Activated naive CD8-positive, alpha-beta T cell (primary cell): ENCODE measurements around the gene MAML3.

Source experiments
- H3K27ac Mint-ChIP-seq: one replicate; pipeline ENCODE4 v1.8.0; 2021; ENCODE audit warnings: mixed read lengths
- H3K27me3 Mint-ChIP-seq: one replicate; pipeline ENCODE4 v1.8.0; 2021; ENCODE audit warnings: mixed read lengths
- H3K36me3 Mint-ChIP-seq: one replicate; pipeline ENCODE4 v1.8.0; 2021; ENCODE audit warnings: mixed read lengths
- H3K4me1 Mint-ChIP-seq: one replicate; pipeline ENCODE4 v1.8.0; 2021; ENCODE audit warnings: low read depth, mixed read lengths
- H3K4me3 Mint-ChIP-seq: one replicate; pipeline ENCODE4 v1.8.0; 2021; ENCODE audit warnings: mild to moderate bottlenecking, mixed read lengths
- H3K9me3 Mint-ChIP-seq: one replicate; pipeline ENCODE4 v1.8.0; 2021; ENCODE audit warnings: low read depth, mixed read lengths

Gene MAML3

DNA sequence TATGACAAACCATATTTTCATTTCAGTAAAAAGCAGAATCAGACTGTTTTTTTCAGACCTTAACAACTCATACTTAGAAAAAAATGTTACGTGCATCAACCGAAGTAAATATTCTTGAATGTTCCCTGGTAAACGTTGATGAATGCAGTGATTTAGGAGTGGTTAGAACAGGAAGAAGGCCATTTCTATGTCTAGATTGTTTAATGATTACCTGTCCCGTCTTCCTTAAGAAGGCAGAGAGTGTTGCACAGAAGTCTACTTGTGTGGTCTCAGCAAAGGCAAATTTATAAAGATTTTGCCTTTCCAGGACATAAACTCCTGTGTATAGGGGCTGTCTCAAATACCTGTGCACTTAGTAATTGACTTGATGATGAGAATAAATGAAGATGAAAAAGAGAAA, 353.9 kb downstream of the MAML3 start:
- no peak overlapping the region for H3K27ac Mint-ChIP-seq
- H3K36me3 Mint-ChIP-seq = peaks cover 2% of the 10 kb centered on the region

GRCh38 chr4:139799615-139800014, 354.4 kb downstream of the MAML3 start:
- no peaks in the 10 kb centered on the region for H3K9me3 Mint-ChIP-seq
- no peak overlapping the region for H3K4me3 Mint-ChIP-seq
- no peaks in the 10 kb centered on the region for H3K27me3 Mint-ChIP-seq
- H3K36me3 Mint-ChIP-seq = peaks cover 2% of the 10 kb centered on the region
- H3K27ac Mint-ChIP-seq = no peak overlapping the region
- peaks cover 6% of the 10 kb centered on the region for H3K4me1 Mint-ChIP-seq

More for the DNA sequence above, 353.9 kb downstream of the MAML3 start:
- peaks cover 6% of the 10 kb centered on the region for H3K4me1 Mint-ChIP-seq
- H3K9me3 Mint-ChIP-seq = no peaks in the 10 kb centered on the region
- H3K27me3 Mint-ChIP-seq = no peaks in the 10 kb centered on the region
- no peak overlapping the region for H3K4me3 Mint-ChIP-seq

DNA sequence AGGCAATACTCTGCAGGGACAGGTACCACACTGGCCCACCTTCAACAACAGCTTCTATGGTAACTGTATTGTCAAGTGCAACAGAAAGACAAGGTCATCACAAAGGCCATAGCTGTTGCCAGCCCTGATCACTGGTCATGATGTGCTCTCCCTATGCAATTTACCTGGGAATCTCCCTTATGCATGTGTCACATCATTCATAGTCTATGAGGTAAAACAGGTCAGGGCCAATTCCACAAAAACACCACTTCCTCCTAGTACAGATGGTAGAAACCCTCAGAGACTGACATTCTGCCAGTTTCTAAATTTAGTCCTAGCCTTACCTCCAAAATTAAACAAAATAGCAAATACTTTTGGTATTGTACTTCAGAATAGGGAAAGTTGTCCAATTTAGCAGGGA, 355.5 kb downstream of the MAML3 start:
- peaks cover 5% of the 10 kb centered on the region for H3K4me1 Mint-ChIP-seq
- no peaks in the 10 kb centered on the region for H3K27me3 Mint-ChIP-seq
- H3K36me3 Mint-ChIP-seq = peaks cover 2% of the 10 kb centered on the region
- H3K4me3 Mint-ChIP-seq = no peak overlapping the region
- H3K27ac Mint-ChIP-seq = no peak overlapping the region
- no peaks in the 10 kb centered on the region for H3K9me3 Mint-ChIP-seq

GRCh38 chr4:139797287-139797686, 356.7 kb downstream of the MAML3 start:
- Mint-ChIP-seq H3K4me1 (no peaks in the 10 kb centered on the region), H3K27me3 (no peaks in the 10 kb centered on the region), H3K36me3 (peaks cover 4% of the 10 kb centered on the region), H3K4me3 (no peak overlapping the region), H3K27ac (no peak overlapping the region), H3K9me3 (no peaks in the 10 kb centered on the region)

- Mint-ChIP-seq H3K27ac (no peak overlapping the region), H3K9me3 (no peaks in the 10 kb centered on the region), H3K4me3 (no peak overlapping the region), H3K27me3 (no peaks in the 10 kb centered on the region), H3K36me3 (peaks cover 2% of the 10 kb centered on the region), H3K4me1 (no peaks in the 10 kb centered on the region)
These were observed 358.3 kb downstream of the MAML3 start for GRCh38 chr4:139795527-139796314.

- peaks cover 7% of the 10 kb centered on the region for H3K36me3 Mint-ChIP-seq
- no peak overlapping the region for H3K27ac Mint-ChIP-seq
- H3K27me3 Mint-ChIP-seq = no peaks in the 10 kb centered on the region
- H3K4me3 Mint-ChIP-seq = no peak overlapping the region
- H3K4me1 Mint-ChIP-seq = no peaks in the 10 kb centered on the region
- no peaks in the 10 kb centered on the region for H3K9me3 Mint-ChIP-seq
These were observed 359.6 kb downstream of the MAML3 start for GRCh38 chr4:139794158-139794954.

GRCh38 chr4:139791681-139792080, 362.3 kb downstream of the MAML3 start:
- Mint-ChIP-seq H3K9me3 (no peaks in the 10 kb centered on the region), H3K27me3 (no peaks in the 10 kb centered on the region), H3K36me3 (peaks cover 7% of the 10 kb centered on the region), H3K27ac (no peak overlapping the region), H3K4me1 (no peaks in the 10 kb centered on the region), H3K4me3 (no peak overlapping the region)

DNA sequence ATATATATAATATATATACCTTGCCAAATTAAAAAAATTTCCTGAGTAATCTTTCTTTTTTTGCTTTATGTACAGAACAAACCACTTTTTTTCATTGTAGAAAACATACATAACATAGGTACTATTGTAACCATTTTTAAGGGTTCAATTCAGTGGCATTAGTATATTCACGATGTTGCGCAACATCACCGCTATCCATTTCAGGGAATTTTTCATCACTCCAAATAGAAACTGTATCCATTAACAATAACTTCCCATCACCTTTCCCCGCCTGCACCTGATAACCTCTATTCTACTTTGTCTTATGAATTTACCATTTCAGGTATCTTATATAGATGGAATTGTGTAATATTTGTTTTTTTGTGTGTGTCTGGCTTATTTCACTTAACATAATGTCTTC, 363.7 kb downstream of the MAML3 start:
- Mint-ChIP-seq H3K4me3 (no peak overlapping the region), H3K4me1 (no peaks in the 10 kb centered on the region), H3K27me3 (no peaks in the 10 kb centered on the region), H3K27ac (no peak overlapping the region), H3K36me3 (peaks cover 7% of the 10 kb centered on the region), H3K9me3 (no peaks in the 10 kb centered on the region)

- Mint-ChIP-seq H3K27me3 (no peaks in the 10 kb centered on the region), H3K4me3 (no peak overlapping the region), H3K4me1 (no peaks in the 10 kb centered on the region), H3K27ac (no peak overlapping the region), H3K9me3 (no peaks in the 10 kb centered on the region), H3K36me3 (peaks cover 7% of the 10 kb centered on the region)
These were observed 364.8 kb downstream of the MAML3 start for GRCh38 chr4:139789096-139789654.

DNA sequence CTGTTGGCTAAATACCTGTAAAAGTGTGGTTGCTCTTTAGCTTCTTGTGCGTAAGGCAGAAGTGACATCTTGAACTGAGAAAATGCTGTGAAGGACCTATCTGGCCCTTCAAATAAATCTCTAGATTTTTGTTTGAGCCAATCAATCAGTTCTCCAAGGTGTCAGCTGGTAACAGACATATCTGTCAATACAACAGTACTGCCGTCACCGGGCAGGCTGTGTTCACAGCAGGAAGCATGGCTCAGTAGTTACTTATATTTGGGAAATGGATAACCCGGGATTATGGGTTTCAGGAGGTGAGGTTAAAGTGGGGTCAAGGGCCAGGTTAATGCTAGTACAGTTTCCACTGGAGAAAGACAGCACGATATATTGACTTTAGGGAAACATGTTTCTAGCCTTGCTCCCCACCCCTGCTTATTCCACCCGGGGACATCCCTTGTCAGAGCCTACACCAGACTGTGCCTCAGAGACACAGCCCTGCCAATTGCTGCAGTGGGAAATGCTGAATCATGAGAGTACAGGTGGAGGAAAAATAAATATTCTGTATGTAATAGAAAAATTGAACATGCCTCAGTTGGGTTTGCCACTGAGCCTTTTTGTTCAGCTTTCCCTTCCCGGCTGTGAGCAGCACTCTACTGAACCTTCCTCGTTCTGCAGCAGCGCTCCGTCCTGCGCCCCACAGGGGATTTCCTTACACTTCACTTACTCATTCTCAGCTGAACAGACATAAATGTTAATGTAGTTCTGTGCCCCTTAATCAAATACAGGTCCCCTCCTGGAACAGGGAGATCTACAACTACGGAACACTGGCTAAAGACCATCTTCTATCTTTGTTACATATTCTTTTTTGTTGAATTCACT, 367.3 kb downstream of the MAML3 start:
- Mint-ChIP-seq H3K4me1 (no peaks in the 10 kb centered on the region), H3K27me3 (no peaks in the 10 kb centered on the region), H3K36me3 (peaks cover 5% of the 10 kb centered on the region), H3K9me3 (no peaks in the 10 kb centered on the region), H3K4me3 (no peak overlapping the region), H3K27ac (no peak overlapping the region)

DNA sequence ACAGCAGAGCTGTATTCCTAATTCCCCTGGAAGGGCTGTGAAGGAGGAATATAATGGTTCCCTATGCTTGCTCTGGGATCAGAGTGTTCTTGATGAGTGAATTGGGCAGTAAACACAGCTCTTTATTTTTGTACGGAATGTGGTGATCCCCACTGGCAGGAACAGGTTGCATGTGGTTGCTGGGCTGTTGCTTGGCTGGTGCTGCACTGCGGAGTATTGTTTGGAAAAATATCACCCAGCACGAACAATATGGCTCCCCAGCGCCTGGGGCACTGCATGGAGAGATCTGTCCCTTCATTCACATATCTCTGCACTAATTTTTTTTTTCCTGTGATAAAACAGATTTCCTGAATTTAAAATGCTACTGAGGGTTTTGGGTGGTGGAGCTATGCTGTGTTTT, 368.6 kb downstream of the MAML3 start:
- H3K27ac Mint-ChIP-seq = no peak overlapping the region
- no peaks in the 10 kb centered on the region for H3K4me1 Mint-ChIP-seq
- H3K27me3 Mint-ChIP-seq = no peaks in the 10 kb centered on the region
- no peaks in the 10 kb centered on the region for H3K9me3 Mint-ChIP-seq
- peaks cover 2% of the 10 kb centered on the region for H3K36me3 Mint-ChIP-seq
- no peak overlapping the region for H3K4me3 Mint-ChIP-seq

DNA sequence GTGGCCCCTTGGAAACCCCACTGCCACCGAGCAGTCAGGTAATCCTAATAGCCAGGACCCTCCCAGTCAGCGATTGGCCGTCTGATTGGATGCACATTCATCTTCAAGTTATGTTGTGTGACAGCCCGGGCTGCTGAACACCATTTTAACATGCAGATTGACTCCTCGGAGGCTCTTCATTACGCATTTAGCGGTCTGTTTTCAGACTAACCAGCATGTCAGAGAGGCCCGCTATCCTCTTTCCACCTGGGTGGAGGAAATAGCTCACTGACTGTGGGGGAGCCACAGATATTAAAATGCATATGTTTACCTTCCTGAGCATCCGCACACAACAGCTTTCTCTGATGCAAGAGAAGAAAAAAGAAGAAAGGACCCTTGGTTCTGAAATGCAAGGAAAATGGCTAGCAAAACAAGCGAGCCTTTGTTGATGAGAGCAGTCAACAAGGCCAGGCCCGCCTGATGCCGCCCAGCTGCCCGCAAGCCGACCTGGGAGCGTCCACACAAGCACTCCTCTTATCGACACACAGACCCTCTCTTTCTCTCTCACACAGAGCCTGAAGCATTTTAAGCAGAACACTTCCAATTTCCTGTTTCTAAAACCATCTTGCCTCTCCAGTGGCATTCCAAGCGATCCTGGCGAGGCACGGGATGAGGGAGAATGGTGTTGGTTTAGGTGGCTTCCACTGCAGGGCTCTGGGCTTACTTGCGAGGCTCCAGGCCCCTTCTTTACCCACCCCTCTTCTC, 370.1 kb downstream of the MAML3 start:
- Mint-ChIP-seq H3K4me3 (no peak overlapping the region), H3K4me1 (no peaks in the 10 kb centered on the region), H3K27me3 (no peaks in the 10 kb centered on the region), H3K9me3 (no peaks in the 10 kb centered on the region), H3K27ac (no peak overlapping the region), H3K36me3 (no peaks in the 10 kb centered on the region)

DNA sequence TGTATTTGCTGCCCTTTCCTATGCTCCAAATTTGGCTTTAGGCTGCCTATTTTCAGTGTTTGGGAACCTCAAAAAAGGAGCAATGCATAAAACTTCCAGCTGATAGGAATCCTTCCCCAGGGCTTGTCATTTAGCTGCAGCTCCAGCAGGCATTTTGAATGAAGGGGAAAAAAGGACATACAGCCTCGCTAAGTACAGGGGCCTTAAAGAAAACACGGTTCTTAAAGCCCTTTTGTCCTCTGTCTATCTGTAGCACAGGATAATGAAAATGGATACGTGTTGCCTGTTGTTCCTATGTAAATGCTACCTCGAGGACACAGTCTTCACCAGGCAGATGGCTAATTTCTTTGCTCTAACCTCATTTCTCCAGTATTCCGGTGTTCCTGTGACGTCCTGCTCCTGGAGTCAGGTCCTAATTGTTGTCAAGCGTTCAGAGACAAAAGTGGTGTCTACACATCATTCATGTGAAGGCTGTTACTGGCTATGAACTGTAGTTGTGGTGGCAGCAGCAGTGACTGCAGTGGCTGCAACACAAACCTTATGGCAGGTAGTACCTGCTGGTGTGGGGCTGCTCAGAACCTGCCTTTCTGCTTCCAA, 371.0 kb downstream of the MAML3 start:
- Mint-ChIP-seq H3K4me1 (no peaks in the 10 kb centered on the region), H3K36me3 (no peaks in the 10 kb centered on the region), H3K27me3 (no peaks in the 10 kb centered on the region), H3K27ac (no peak overlapping the region), H3K9me3 (no peaks in the 10 kb centered on the region), H3K4me3 (no peak overlapping the region)

DNA sequence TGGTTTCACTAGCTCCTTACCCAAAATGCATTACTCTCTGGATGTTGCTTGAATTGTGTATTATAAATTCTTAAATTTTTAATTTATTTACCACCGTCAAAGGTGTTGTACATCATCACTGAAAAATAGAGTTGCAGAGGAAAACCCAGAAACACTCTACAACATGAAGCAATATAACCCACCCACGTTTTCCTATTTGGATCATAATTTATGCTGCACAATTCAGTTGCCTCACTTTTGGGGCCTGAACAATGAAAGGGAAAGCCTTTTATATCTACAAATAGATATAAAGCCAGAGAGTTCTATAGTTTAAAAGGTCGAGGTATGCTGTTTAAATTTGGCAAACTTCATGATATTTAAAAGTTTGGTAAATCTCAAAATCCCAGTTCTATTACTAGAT, 372.9 kb downstream of the MAML3 start:
- Mint-ChIP-seq H3K27ac (no peak overlapping the region), H3K4me3 (no peak overlapping the region), H3K4me1 (no peaks in the 10 kb centered on the region), H3K36me3 (no peaks in the 10 kb centered on the region), H3K27me3 (no peaks in the 10 kb centered on the region), H3K9me3 (no peaks in the 10 kb centered on the region)
